HG03354 (cell line): ENCODE data around the gene SETD6.
"Not testable (repeated sequence)": the region's sequence is repeated elsewhere in the genome, so short reads cannot be mapped to it uniquely, and the experiment has no call there.

Experiments used
- ATAC-seq: cut with Tn5 transposase; IDR thresholded peaks from one replicate; pipeline ENCODE4 v1.9.1; 2021; ENCODE audit warnings: mild to moderate bottlenecking; ENCODE audit not compliant: unreplicated experiment, poor library complexity, severe bottlenecking

The SETD6 gene

DNA sequence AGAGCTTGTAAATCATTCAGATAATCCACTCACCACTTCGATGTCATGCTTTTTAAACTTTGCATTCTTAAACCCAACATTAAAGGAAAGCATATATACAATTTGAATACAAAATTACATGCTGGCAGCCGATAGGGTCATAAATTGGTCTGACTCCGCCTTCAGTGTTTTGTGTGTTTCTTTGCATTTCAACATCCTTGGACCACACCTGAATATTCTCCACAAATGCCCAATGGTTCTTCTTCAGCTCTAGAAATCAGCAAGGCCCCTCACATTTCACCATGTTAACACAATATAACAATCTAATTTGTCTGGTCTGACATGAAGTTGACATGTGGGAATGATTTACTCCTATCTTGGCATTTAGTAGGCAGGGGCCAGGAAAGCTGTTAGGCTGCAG lies 17.1 kb downstream of the SETD6 start:
- ATAC-seq = no peak

DNA sequence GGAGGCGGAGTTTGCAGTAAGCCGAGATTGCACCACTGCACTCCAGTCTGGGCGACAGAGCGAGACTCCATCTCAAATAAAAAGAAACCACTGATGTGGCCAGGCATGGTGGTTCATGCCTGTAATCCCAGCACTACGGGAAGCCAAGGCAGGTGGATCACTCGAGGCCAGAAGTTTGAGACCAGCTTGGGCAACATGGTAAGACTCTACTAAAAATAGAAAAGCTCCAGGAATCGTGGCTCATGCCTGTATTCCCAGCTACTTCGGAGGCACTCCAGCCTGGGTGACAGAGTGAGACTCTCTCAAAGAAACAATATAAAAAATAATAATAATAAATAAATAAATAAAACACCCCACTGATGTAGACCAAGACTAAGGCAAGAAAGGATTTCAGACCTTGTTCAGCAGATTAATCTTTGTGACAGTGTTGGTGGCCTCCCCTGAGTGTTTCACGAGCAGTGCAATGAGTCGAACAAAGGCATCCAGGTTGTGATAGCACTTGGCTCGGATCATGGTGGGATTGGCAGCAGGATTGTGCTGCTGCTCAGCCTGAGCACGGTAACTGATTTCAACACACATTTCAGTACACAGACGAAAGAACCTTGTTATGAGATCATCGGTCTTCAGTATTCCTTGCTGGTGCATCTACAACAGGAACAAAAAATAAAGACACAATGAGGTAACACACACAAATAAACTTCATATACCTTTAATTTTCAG lies 18.6 kb downstream of the SETD6 start:
- no peak for ATAC-seq

GRCh38 chr16:58535100-58535499 lies 19.8 kb downstream of the SETD6 start:
- no peak for ATAC-seq

- no peak for ATAC-seq
Observed at GRCh38 chr16:58536278-58536677, 21.0 kb downstream of the SETD6 start.

- ATAC-seq = no peak
Observed at GRCh38 chr16:58537124-58537906, 22.0 kb downstream of the SETD6 start.

GRCh38 chr16:58541711-58542110 lies 26.4 kb downstream of the SETD6 start:
- no peak for ATAC-seq

DNA sequence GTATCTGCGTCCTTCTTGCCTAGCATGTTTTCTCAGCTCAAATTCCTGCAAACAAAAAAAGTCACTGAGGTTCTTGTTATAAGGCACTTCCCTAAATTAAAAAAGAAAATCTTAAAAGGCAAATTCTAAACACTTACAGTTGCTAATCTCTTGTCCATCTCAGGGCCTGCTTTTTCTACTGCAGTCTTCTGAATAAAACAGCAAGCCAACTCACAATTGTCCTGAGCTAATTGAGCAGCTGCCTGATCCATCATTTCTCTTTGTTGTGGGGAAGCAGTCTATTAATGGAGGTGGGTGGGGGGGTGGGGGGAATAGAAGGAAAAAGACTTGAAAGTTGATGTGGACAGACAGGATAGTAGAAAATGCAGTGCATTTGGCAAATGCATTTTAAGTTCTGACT lies 27.0 kb downstream of the SETD6 start:
- no peak for ATAC-seq

- no peak for ATAC-seq
Observed at GRCh38 chr16:58543685-58544084, 28.4 kb downstream of the SETD6 start.

DNA sequence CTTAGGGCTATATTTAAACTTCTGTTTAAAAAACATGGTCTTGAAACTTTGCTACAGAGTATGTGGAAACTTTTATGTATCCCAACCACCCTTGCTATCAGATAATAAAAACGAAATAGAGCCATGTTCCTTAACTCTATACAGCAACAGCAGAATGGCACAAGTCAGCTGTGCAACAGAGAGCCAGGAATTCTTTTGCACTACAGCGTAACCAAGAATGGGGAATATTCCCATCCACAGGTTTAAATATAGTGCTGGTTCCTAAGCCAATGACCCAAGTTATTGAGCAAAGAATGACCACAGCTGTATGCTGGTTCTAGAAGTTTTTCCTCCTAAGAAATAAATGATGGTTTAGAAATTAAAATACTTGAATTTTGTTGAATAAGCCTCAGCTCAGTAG lies 33.1 kb downstream of the SETD6 start:
- ATAC-seq = no peak

DNA sequence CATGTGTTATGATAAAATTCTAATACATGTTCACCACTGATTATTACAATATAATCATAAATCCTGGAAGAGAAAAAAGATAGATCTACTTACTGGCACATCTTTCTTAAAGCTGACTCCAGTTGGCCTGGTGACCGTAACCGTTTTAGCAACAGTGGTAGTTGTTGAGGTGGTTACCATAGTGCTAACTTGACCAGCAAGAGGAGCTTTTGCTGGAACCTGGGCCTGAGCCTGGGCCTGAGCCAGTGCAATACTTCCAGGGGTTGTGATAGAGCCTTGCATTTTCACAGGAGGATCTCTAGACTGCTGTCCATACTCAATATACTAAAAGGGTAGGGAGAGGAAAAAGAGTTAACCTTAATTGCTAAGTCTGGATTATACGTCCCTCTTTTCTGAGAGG lies 36.2 kb downstream of the SETD6 start:
- no peak for ATAC-seq

DNA sequence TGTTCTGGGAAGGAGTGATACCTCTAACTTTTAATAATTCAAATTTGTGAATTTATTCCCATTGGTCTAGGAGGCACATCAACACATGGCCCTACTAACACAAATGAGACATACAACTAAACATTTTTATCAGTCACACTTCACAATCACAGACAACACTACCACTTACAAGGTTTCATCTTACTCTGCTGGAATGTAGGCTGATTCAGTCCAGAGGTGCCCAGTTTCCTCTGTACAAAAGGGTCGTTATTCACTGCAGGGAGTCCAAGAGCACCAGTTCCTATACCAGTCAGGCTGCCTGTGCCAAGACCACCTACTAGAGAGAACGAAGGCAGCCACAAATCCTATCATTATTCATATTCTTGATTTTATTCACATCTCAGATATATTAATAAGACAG lies 41.4 kb downstream of the SETD6 start:
- no peak for ATAC-seq

- ATAC-seq = no peak
Observed at GRCh38 chr16:58563235-58563634, 47.9 kb downstream of the SETD6 start.

DNA sequence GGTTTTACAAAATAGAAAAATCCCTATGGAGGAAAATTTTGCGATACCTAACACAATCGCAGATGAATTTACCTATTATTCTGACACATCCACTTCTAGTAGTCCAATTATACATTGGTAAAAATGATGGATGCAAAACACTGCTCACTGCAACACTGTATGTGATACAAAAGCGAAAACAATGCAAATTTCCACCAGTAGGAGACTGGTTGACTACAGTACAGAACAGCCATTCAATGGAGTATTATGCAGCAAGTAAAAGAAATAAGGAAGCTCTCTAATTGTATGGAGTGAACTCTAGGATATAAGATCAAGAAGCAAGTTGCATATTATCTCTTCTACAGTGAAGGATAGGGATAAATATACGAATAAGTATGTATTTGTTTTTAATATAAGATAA lies 48.5 kb downstream of the SETD6 start:
- no peak for ATAC-seq

DNA sequence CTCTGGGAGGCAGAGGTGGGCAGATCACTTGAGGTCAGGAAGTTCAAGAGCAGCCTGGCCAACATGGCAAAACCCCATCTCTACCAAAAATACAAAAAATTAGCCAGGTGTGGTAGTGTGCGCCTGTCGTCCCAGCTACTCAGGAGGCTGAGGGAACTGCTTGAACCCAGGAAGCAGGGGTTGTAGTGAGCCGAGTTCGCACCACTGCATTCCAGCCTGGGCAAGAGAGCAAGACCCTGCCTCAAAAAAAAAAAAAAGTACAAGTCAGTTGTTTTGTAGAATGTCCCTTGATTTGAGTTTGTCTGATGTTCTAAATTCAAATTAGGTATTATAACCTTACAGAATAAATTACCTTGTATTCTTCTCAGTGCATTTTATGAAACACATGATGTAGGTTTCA lies 50.4 kb downstream of the SETD6 start:
- ATAC-seq = not testable (repeated sequence)
